ENCODE results near the gene DNAAF5.
"Not testable (repeated sequence)": the region's sequence is repeated elsewhere in the genome, so short reads cannot be mapped to it uniquely, and the experiment has no call there.

GRCh38 chr7:752256-752655, 25.8 kb downstream of the DNAAF5 start:
- not testable (repeated sequence) for TF ChIP-seq CTCF, POLR2A (IDR thresholded peaks at IDR 0.05)
